Ascending aorta (tissue), 2 donors: ENCODE measurements around the gene SLC5A11. TPM values are rescaled to one million over a fixed set of nuclear protein-coding genes. Genes with fewer than 3 reads are reported as not detected.

ENCODE experiments used
- DNase-seq, 2 donors: peaks; one replicate each; pipeline ENCODE4 v3.0.0-alpha.2; 2019; ENCODE audit warnings: low spot score in 2 of 2
- H3K27ac ChIP-seq, 2 donors: fragments of 200-600 bp; sonication (generic); one replicate each; pipeline ENCODE4 v1.5.1; 2016 to 2017; ENCODE audit warnings: mild to moderate bottlenecking in 1 of 2
- H3K27me3 ChIP-seq: fragments of 200-600 bp; sonication (generic); one replicate; pipeline ENCODE4 v1.5.1; 2017
- H3K36me3 ChIP-seq, 2 donors: fragments of 200-600 bp; sonication (generic); one replicate each; pipeline ENCODE4 v1.5.1; 2016
- H3K4me1 ChIP-seq, 2 donors: fragments of 200-600 bp; sonication (generic); one replicate each; pipeline ENCODE4 v1.5.1; 2016 to 2017; ENCODE audit warnings: mild to moderate bottlenecking in 1 of 2
- H3K4me3 ChIP-seq, 2 donors: fragments of 200-600 bp; sonication (generic); one replicate each; pipeline ENCODE4 v1.5.1; 2016 to 2017; ENCODE audit warnings: mild to moderate bottlenecking in 1 of 2
- H3K9me3 ChIP-seq, 2 donors: fragments of 200-600 bp; sonication (generic); one replicate each; pipeline ENCODE4 v1.5.1; 2016
- intact Hi-C: fragments of 100-400 bp; cut with DNase I; formaldehyde crosslinking; loops from one replicate; pipeline ENCODE4 v1.15.1; 2023
- total RNA-seq: library from RNA; depleted of rRNA; stranded (reverse); fragments of >200 nt; gene quantifications from one replicate; pipeline ENCODE4 v1.1.0, GENCODE V29; 2016
- TF ChIP-seq, protein P1 (sequence below), 3 experiments: fragments of 200-600 bp in 2 of 3; fragments of 450-650 bp in 1 of 3; sonication (generic) in 2 of 3; IDR thresholded peaks; one replicate each; pipeline ENCODE4 v1.5.1; 2016 to 2019; ENCODE audit warnings: antibody characterized with exemption in 3 of 3, mild to moderate bottlenecking in 1 of 3, moderate library complexity in 1 of 3

The SLC5A11 gene
- total RNA-seq, 1 donor from 2014 or later: not detected

DNA sequence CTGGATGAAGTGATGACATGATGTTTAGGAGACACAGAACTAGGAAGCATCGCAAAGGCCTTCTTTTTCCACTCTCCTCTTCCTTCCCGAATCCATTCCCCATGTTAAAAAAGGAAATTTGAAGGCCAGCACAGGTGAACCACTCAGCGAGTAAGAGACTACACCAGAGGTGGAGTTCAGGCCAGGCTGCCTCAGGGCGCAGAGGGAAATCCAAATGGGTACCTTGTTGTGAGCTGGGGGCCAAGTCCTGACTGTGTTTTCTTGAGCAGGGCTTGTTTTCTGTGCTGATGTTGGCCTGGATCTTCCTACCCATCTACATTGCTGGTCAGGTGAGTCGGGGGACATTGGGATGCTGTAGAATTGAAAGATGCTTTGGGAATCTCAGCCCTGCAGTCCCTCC lies 26.1 kb downstream of the SLC5A11 start:
- H3K9me3 ChIP-seq: no peaks in the 10 kb centered on the region
- intact Hi-C loops: no loop called here
- no peak for DNase-seq

DNA sequence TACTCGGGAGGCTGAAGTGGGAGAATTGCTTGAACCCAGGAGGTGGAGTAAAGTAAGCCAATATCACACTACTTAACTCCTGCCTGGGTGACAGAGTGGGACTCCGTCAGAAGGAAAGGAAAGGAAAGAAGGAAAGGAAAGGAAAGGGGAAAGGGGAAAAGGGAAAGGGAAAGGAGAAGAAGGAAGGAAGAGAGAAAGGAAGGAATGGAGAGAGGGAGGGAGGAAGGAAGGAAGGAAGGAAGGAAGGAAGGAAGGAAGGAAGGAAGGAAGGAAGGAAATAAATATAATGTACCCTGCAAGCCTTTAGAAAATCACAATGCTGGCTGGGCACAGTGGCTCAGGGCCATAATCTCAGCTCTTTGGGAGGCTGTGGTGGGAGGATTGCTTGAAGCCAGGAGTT lies 27.3 kb downstream of the SLC5A11 start:
- Histone ChIP-seq H3K27me3 (no peaks in the 10 kb centered on the region), H3K4me3 (no peak overlapping the region), H3K27ac (no peak overlapping the region), H3K9me3 (no peaks in the 10 kb centered on the region), H3K36me3 (no peaks in the 10 kb centered on the region), H3K4me1 (no peaks in the 10 kb centered on the region)
- TF ChIP-seq, protein P1, sequence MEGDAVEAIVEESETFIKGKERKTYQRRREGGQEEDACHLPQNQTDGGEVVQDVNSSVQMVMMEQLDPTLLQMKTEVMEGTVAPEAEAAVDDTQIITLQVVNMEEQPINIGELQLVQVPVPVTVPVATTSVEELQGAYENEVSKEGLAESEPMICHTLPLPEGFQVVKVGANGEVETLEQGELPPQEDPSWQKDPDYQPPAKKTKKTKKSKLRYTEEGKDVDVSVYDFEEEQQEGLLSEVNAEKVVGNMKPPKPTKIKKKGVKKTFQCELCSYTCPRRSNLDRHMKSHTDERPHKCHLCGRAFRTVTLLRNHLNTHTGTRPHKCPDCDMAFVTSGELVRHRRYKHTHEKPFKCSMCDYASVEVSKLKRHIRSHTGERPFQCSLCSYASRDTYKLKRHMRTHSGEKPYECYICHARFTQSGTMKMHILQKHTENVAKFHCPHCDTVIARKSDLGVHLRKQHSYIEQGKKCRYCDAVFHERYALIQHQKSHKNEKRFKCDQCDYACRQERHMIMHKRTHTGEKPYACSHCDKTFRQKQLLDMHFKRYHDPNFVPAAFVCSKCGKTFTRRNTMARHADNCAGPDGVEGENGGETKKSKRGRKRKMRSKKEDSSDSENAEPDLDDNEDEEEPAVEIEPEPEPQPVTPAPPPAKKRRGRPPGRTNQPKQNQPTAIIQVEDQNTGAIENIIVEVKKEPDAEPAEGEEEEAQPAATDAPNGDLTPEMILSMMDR (IDR thresholded peaks at IDR 0.05): no peak
- no peak for DNase-seq
- intact Hi-C loops: no loop called here

More for the DNA sequence above, 26.1 kb downstream of the SLC5A11 start:
- Histone ChIP-seq H3K27ac (no peak overlapping the region), H3K27me3 (no peaks in the 10 kb centered on the region), H3K36me3 (no peaks in the 10 kb centered on the region), H3K4me3 (no peak overlapping the region), H3K4me1 (no peaks in the 10 kb centered on the region)
- TF ChIP-seq, protein P1 (IDR thresholded peaks at IDR 0.05): no peak

DNA sequence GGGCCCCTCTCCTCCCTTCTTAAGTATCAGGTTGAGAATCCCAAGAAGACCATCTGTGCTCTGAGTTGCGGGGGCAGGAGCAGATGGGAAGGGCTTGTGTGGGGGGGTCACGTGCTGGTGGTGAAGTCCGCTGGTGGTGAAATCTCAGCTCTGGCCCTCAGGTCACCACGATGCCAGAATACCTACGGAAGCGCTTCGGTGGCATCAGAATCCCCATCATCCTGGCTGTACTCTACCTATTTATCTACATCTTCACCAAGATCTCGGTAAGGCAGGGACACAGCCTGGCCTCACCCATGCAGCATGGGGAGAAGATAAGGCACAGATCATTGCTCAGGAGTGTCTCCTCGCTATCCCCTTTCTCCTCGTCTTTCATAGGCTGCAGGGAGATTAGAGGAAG lies 29.7 kb downstream of the SLC5A11 start:
- Histone ChIP-seq H3K27me3 (no peaks in the 10 kb centered on the region), H3K4me1 (no peaks in the 10 kb centered on the region), H3K36me3 (no peaks in the 10 kb centered on the region), H3K9me3 (no peaks in the 10 kb centered on the region), H3K27ac (no peak overlapping the region), H3K4me3 (no peak overlapping the region)
- intact Hi-C loops: no loop called here
- TF ChIP-seq, protein P1 (IDR thresholded peaks at IDR 0.05): no peak
- DNase-seq: no peak

DNA sequence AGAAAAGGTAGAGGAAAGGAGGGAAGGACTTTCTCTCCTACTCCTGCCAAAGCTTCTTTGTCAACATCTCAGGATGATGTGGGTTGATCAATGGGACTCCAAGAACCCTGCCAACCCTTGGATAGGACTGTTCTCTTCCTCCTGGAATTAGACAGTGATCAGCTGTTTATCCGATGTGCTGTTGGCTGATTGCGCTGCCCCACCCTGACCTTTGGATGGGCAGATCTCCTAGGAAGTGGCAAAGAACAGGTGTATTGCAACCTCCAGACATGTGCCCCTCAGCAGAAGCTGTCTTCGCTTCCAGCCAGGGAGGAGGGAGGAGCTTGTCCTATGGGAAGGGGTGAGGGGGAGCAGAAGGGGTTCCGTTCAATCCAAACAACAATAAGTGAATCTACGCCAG lies 30.5 kb downstream of the SLC5A11 start:
- no peaks in the 10 kb centered on the region for H3K9me3 ChIP-seq
- intact Hi-C loops: no loop called here
- no peak for DNase-seq
- TF ChIP-seq, protein P1 (IDR thresholded peaks at IDR 0.05): no peak
- H3K4me3 ChIP-seq: no peak overlapping the region
- H3K27ac ChIP-seq: no peak overlapping the region
- no peaks in the 10 kb centered on the region for H3K4me1 ChIP-seq
- H3K36me3 ChIP-seq: no peaks in the 10 kb centered on the region
- H3K27me3 ChIP-seq: no peaks in the 10 kb centered on the region

DNA sequence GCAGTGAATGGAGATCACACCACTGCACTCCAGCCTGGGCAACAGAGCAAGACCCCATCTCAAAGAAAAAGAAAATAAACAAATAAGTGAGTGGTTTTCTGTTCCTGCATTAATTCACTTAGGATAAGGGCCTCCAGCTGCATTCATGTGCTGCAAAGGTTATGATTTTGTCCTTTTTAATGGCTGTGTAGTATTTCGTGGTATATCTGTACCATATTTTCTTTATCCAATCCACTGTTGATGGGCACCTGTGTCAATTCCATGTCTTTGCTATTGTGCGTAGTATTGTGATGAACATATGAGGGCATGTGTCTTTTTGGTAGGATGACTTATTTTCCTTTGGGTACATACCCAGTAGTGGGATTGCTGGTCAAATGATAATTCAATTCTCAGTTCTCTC lies 33.9 kb downstream of the SLC5A11 start:
- TF ChIP-seq, protein P1 (IDR thresholded peaks at IDR 0.05): no peak
- Histone ChIP-seq H3K36me3 (no peaks in the 10 kb centered on the region), H3K9me3 (no peaks in the 10 kb centered on the region), H3K4me3 (no peak overlapping the region), H3K27ac (no peak overlapping the region), H3K4me1 (no peaks in the 10 kb centered on the region), H3K27me3 (no peaks in the 10 kb centered on the region)
- no peak for DNase-seq
- intact Hi-C loops: no loop called here

DNA sequence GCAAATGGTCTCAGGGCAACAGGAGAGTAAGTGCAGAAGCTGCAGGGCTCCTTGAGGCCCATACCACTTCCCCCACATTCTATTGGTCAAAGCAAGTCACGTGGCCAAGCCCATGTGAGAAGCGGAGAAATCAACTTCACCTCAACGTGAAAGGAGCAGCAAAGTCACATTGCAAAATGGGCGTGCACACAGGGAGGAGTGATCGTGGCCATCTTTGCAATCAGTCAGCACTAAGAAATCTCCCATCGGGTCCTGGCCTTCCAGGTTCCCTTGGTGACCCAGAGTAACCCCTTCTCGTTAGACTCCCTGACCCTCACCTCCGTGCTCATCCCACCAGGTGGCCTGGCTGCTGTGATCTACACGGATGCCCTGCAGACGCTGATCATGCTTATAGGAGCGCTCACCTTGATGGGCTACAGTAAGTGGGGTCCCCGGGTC lies 38.0 kb downstream of the SLC5A11 start:
- Histone ChIP-seq H3K27ac (no peak overlapping the region), H3K4me3 (no peak overlapping the region), H3K27me3 (no peaks in the 10 kb centered on the region), H3K4me1 (no peaks in the 10 kb centered on the region), H3K36me3 (no peaks in the 10 kb centered on the region), H3K9me3 (peaks cover 0 to 3% of the 10 kb centered on the region in 2 donors)
- TF ChIP-seq, protein P1 (IDR thresholded peaks at IDR 0.05): no peak
- intact Hi-C loops: no loop called here
- DNase-seq: no peak
